IPS-NIHi7 (cell line): ENCODE results near the gene DLX2.
"Not testable (repeated sequence)": the region's sequence is repeated elsewhere in the genome, so short reads cannot be mapped to it uniquely, and the experiment has no call there.

ENCODE experiments used
- DNase-seq: peaks from one replicate; pipeline ENCODE4 v3.0.0; 2012; ENCODE audit warnings: mixed read lengths; ENCODE audit errors: extremely low spot score

Gene DLX2

DNA sequence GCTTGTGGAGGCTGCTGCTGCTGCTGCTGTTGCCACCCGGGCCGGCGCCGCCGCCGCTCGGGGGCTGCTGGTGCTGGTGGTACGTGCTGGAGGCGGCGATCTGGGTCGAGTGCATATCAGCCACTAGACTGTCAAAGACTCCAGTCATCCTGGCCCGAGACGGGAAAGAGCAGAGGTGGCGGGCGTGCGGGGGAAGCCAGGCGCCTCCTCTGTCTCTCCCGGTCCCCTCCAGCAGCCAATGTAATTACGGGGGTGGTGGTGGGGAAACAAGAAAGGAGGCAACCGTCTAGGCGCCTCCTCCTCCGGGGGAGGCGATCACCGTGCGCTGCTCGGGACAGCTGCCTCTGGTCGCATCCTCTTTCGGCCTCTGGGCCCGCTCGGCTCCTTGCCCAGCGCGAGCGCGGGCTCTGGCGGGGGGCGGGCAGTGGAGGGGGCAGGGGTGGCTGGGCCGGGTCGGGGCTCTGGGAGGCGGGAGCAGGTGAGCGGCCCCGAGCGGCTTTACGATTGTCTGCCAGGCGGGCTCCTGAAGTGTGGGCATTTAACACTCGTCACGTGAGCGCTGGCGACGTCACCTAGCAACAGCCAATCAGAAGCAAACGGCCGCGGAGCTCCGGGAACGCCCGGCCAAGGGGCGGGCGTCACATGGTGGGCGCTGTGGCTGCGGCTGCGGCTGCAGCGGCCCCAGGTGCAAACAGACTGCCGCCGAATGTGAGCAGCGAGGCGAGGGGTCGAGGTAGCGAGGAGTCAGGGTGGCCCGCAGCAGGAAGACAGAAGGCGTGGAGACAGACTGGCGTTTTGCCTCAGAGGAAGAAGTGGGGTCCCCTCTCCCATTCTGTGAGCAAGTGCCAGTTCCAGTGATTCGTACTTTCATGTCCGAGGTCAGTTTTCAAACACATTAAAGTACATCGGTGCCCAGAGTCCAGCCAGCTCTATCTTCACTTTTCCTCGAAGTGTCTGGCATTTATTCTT, at the start of gene DLX2:
TSS of gene DLX2 (minus strand) at position 510 of the 969 bp plus-strand sequence. CDS start at position 148, 362 bp downstream.
- DNase-seq, result peak; percentile 85

GRCh38 chr2:172147944-172148650, 45.4 kb upstream of the DLX2 start:
- no peak for DNase-seq

DNA sequence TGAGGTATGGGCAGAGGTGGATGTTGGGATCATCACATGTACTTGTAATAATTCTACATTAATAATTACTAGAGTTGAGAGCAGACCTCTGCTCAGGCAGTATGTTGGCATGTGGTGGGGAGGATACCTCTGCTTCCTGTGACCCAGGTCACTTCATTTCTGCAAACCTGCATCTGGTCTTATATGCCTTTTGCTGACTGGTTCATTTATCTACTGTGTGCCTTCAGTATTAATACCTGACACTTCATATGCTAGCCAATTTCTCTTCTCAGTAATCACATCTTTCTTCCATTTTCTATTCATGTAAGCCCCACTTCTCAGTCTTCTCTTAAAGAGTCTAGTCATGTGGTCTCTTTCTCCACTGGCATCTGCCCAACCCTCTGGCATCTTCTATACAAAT, 41.1 kb upstream of the DLX2 start:
- DNase-seq, result no peak

DNA sequence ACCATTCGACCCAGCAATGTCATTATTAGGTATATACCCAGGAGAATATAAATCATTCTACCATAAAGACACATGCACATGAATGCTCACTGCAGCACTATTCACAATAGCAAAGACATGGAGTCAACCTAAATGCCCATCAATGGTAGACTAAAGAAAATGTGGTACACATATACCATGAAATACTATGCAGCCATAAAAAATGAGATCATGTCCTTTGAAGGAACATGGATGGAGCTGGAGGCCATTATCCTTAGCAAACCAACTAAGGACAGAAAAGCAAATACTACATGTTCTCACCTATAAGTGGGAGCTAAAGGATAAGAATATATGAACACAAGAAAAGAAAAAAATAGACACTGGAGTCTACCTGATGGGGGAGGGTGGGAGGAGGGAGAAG, 36.0 kb upstream of the DLX2 start:
- DNase-seq, result not testable (repeated sequence)

DNA sequence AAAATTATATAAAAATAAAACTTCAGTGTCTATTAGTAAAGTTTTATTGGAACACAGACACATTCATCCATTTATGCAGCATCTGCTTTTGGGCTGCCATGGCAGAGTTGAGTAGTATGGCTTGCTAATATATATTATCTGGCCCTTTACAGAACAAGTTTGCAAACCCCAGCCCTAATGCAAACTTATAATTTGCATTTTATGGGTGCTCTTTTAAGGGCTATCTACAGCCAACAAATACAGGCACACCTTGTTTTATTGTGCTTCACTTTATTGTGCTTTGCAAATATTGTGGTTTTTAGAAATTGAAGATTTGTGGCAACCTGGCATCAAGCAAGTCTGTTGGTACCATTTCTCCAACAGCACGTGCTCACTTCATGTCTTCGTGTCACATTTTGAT, 35.2 kb upstream of the DLX2 start:
- DNase-seq, result no peak

GRCh38 chr2:172137109-172137508, 34.4 kb upstream of the DLX2 start:
- DNase-seq, result no peak

- DNase-seq, result no peak
These were observed 32.7 kb upstream of the DLX2 start for GRCh38 chr2:172135446-172135845.

DNA sequence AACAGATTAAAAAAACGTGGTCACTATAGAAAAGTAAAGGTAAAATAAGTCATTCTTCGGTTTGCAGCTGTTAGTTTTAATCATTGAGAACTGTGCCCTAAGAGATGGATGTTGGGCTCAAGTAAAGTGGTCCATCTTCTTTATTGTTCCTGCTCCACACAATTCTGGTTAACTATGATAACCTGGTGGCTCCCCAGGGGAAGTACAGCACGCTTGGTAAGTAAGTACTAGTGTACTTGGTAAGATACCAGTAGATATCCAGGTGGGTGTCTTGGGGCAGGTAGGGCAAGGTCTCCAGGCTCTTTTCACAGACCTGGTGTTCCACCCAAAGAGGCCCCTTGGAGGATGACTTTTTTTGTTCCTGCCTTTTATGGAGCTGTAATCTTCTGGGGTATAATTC, 31.6 kb upstream of the DLX2 start:
- no peak for DNase-seq

DNA sequence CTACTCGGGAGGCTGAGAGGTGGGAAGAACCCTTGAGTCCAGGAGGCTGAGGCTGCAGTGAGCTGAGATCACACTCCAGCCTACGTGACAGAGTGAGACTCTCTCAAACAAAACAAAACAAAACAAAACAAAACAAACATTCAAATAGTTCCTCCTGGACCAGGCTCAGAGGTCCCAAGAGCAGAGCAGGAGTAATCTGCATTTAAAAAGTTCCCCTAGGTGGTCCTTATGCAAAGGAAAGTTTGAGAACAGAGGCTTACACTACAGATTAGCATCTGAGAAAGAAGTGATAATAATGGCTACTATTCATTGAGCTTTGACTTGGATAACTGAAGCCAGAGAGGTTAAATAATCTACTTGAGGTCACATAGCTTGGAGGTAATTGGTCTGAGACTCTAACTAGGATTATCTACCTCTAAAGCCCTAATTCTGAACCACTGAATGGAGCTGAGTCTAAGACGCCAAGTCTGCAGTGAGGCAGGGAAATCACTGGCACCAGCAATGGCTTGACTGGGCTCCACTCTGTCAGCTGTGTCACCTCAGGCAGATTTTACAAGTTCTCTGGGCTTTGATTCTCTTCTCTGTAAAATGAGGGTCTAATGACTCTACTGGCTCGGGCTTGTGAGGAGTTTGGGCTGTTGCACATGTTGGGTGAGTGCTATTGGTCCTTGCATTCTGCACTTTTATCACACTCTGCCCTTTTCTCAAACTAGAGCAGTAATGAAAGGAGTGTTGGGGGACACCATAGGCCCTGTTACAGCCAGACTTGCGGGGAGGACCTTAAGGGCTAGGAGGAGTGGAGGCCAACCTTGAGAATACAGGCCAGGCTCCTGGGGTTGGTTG, 29.2 kb upstream of the DLX2 start:
- DNase-seq, result peak; percentile 32

- DNase-seq, result no peak
These were observed 26.7 kb upstream of the DLX2 start for GRCh38 chr2:172129404-172129803.

GRCh38 chr2:172128484-172128883, 25.8 kb upstream of the DLX2 start:
- no peak for DNase-seq

GRCh38 chr2:172120118-172120517, 17.4 kb upstream of the DLX2 start:
- no peak for DNase-seq

DNA sequence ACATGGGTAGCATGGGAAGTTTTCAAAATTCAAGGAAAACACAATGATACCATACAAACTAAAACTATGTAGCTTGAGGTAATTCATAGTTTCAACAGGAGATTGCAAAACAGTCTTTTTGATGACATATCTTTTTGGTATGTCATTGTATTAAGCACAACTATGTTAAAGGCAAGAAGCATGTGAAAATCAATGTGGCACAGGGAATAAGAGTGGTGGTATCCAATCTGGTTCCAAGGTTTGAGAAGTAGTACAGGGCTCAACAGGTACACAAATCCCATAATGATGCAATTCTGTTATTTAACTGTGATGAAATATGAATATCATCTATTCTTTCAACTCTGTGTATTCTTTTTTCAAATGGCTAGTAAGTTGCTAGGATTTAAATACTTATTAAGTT, 16.4 kb upstream of the DLX2 start:
- DNase-seq, result no peak

DNA sequence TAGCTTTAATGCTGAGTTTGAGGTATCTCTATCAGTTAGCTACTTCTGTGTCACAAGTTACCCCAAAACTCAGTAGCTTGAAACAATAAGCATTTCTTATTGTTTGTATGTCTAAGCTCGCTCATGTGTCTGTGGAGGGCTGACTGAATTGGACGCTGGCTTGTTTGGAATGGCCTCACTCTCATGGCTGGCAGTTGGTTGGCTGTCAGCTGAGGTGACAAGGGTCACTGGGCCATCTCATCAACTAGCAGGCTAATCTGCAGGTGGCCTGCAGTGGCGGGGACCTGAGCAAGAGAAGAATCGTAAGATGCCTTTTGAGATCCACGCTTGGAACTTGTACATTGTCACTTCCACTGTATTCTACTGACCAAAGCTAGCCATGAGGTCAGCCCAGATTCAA, 13.4 kb upstream of the DLX2 start:
- DNase-seq, result no peak

DNA sequence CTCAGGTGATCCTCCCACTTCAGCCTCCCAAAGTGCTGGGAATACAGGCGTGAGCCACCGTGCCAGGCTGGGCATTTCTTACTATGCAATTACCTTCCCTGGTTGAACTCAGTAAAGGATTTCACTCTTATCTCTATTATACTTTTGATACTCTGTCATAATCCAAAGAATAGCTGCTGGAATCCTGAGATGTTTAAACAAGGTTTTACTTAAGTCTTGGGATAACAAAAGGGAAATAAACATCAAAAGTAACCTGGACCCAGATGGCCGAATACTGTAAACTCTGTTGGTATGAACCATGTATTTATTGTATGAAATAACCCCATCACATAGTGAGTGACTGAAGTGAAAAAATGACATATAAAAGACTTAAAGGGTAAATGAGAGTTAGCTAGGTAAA, 11.9 kb upstream of the DLX2 start:
- no peak for DNase-seq

GRCh38 chr2:172114176-172114575, 11.5 kb upstream of the DLX2 start:
- not testable (repeated sequence) for DNase-seq

DNA sequence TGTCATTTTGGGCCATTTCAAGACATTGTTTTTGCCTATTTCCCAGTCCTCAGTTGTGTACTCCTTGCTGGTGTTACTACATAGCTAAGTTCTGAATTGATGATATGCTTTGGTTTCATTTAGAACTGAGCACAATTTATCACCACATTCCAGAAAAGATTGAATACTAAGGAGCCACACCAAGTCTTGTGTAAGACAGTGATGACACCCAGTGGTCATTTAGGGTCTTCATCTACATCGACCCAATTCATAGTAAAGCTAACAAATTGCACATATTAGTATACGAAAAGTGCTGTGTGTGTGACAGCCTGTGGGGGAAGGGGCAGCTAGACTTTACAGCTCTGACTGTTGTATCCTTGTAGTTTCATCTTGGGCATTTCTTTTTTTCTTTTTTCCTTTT, 10.9 kb upstream of the DLX2 start:
- DNase-seq, result peak; percentile 15

DNA sequence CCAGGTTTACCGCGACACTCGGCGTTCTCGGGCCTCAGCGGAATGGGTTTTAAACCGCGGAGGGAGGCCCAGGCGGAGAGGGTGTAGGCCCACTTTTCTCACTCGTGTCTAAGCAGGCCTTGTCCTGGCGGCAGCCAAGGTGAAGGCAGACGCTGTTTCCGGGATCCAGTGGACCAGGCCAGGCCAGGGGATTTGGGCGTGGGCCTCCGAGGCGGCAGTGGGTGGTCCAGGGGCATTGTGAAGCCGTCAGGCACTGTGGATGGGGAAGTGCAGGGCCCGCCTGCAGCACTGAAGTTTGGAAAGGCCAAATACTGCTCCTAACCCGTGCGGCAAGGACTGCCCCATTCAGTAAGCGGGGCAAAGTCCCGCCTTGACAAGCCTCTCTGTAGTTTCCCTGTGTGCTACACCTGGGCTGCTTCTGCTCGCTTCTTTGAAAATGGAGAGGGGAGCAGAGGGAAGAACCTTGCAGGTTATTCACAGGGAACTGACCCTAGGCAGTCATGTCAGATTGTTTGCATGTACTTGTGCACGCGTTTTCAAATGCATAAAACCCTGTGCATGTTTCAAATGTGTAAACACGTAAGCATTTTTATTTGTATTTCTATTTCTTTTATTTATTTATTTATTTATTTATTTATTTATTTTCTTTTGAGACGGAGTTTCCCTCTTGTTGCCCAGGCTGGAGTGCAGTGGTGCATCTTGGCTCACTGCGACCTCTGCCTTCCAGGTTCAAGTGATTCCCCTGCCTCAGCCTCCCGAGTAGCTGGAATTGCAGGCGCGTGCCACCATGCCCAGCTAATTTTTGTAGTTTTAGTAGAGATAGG, 7.5 kb upstream of the DLX2 start:
- peak; percentile 31 for DNase-seq

GRCh38 chr2:172109256-172109987, 6.7 kb upstream of the DLX2 start:
- peak; percentile 23 for DNase-seq

DNA sequence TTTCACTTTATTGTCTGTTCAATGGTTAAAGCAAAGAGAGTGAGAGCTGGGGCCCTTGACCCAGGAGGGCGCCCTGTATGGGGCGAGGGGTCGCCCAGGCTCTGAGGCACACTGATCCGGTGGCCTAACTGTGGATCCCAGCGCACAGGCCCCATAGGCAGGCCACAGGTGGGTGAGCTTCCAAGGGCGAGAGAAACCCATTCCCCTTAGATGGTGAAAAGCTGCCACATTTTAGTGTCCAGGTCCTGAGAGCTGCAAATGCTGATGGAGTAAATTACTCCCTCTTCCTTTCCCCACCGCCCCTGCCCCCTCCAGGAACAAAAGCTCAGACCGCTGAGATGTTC, 5.9 kb upstream of the DLX2 start:
- DNase-seq, result no peak
